GM12865 (cell line): ENCODE measurements around the gene SLCO3A1.

Experiments used
- DNase-seq: peaks from one replicate; pipeline ENCODE4 v3.0.0; 2010; ENCODE audit warnings: low read depth
- H3K4me3 ChIP-seq: 2 replicates; pipeline ENCODE4 v1.5.1; 2011; ENCODE audit warnings: mild to moderate bottlenecking, low read depth, low read length, control low read depth
- TF ChIP-seq, protein P1 (sequence below): IDR thresholded peaks from 2 replicates; pipeline ENCODE4 v1.5.1; 2011; ENCODE audit warnings: low read length, control low read depth, low read depth, inconsistent platforms; ENCODE audit not compliant: insufficient read depth; ENCODE audit errors: missing control alignments

SLCO3A1 gene

DNA sequence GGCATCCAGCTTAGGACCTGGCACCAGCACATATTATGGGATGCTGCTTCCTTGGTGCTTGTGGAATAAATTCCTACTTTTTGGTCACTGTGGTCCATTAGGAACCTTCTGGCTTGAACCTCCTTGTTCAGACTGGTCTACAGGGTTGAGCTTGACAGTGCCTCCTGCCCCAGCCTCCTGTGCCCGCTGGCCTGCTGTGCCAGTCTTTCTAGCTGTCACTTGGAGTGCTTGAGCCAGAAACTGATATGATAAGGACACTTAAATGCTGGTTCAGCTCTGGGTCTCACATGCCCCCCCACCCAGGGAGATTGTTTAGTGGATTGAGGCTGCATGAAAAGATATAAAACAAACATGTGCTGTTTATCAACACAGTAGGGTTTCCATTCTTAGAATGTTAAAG is 147.8 kb downstream of the SLCO3A1 start:
- H3K4me3 ChIP-seq: no peak overlapping the region
- no peak for DNase-seq
- TF ChIP-seq, protein P1, sequence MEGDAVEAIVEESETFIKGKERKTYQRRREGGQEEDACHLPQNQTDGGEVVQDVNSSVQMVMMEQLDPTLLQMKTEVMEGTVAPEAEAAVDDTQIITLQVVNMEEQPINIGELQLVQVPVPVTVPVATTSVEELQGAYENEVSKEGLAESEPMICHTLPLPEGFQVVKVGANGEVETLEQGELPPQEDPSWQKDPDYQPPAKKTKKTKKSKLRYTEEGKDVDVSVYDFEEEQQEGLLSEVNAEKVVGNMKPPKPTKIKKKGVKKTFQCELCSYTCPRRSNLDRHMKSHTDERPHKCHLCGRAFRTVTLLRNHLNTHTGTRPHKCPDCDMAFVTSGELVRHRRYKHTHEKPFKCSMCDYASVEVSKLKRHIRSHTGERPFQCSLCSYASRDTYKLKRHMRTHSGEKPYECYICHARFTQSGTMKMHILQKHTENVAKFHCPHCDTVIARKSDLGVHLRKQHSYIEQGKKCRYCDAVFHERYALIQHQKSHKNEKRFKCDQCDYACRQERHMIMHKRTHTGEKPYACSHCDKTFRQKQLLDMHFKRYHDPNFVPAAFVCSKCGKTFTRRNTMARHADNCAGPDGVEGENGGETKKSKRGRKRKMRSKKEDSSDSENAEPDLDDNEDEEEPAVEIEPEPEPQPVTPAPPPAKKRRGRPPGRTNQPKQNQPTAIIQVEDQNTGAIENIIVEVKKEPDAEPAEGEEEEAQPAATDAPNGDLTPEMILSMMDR: no peak

DNA sequence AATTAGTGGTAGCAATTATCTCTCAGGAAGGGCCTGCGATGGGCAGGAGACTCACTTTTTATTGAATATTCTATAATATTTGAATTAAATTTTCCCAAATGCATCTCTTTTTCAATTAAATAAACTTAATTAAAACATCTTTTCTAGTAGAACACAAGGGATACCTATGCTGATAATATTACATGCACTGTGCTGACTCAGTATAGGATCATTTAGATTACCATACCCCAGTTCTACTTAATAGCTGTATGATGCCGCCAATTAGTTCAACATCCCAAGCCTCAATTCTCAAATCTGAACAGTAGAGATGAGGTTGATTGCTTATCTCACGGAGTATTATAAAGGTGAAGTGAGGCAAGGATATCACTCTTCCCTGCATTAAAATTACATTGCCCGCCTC is 149.2 kb downstream of the SLCO3A1 start:
- no peak for DNase-seq
- TF ChIP-seq, protein P1: no peak
- no peak overlapping the region for H3K4me3 ChIP-seq

GRCh38 chr15:92003515-92004067 is 150.1 kb downstream of the SLCO3A1 start:
- no peak for DNase-seq
- H3K4me3 ChIP-seq: no peak overlapping the region
- TF ChIP-seq, protein P1: no peak

DNA sequence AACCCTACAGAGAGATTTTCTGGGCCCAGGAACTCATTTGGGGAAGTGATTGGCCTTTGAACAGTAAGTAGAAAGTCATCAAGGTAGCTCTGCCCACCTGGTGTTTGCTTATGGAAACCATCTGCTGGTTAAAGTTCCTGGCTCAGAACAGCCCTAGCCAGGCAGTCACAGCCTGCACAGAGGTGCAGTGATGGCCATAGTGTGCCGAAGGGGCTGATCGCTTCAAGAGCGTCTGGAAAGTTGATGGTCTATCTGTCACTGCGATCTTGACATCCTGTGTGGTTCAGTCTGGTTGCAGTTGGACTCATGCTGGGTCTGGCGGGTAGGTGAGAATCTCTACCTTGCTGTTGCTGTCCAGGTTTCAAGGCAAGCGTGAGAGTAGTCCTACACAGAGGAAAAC is 151.6 kb downstream of the SLCO3A1 start:
- TF ChIP-seq, protein P1: no peak

DNA sequence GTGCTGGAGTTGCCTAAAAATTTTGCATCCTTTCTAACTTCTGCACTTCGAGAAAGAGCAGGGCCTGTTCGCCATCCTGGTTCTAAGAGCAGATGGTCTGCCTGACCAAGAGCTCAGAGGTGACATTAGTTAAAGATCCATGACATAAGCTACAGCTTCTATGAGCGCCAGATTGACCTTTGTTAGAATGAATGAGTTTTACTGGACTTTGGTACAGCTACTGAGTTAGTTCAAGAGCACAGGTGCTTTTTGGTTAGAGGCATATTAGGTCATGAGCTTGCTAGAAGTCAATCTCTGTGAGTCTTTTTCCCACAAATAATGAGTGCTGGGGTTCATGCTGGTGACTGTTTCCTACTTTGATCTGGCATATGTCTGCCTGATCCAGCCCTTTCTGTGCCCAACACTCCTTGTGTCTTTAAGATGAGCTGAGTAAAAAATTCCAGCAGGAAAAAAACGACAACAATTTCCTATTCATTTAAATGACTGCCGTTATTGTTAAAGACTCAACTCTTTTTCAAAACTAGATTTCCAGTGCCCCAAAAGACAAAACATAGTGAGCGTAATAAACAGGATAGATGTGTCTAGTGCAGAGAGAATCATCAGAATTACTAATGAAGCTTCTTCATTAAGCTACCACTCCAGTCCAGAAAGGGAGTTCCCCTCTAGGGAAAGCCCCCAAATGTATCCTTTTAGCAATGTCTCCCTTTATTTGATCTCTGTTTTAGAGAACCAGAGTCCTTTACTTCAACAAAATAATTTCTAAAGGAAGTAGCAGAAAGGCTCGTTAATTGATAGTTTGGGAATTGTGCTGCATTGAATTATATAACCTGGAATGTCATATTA is 152.9 kb downstream of the SLCO3A1 start:
- no peak for DNase-seq
- H3K4me3 ChIP-seq: no peak overlapping the region
- TF ChIP-seq, protein P1: no peak

More for the DNA sequence above, 151.6 kb downstream of the SLCO3A1 start:
- no peak overlapping the region for H3K4me3 ChIP-seq
- DNase-seq: no peak

DNA sequence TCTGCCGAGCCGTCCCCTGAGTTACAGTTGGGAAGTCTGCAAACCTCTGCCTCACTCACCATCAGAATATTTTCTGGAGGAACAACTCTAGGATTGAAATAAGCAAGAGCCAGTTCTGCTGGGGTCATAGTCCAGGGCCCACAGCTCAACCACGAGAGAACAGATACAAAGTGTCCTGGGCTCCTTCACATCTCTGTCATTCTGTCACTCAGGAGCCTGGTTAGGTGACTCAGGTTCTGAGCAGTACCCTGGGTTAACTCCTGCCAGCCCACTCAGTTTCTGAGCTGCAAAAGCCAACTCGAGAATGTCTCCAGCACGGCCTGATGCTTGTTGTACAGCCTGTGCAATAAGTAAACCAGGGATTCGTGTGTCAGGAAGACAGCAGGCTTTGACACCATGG is 155.7 kb downstream of the SLCO3A1 start:
- no peak overlapping the region for H3K4me3 ChIP-seq
- TF ChIP-seq, protein P1: no peak
- DNase-seq: no peak
